Dendritic cell treated with granulocyte-macrophage colony-stimulating factor and Interleukin-4, amounts not matched to agents 40 ng/mL and 50 ng/mL, for 4 days (primary cell): ENCODE data around the gene SREBF1.

Experiments used
- H3K27ac Mint-ChIP-seq: one replicate; pipeline ENCODE4 v1.8.0; 2022; ENCODE audit warnings: mild to moderate bottlenecking, mixed read lengths
- H3K27me3 Mint-ChIP-seq: one replicate; pipeline ENCODE4 v1.8.0; 2022; ENCODE audit warnings: mild to moderate bottlenecking, mixed read lengths
- H3K36me3 Mint-ChIP-seq: one replicate; pipeline ENCODE4 v1.8.0; 2022; ENCODE audit warnings: low read depth, mixed read lengths
- H3K4me1 Mint-ChIP-seq: one replicate; pipeline ENCODE4 v1.8.0; 2022; ENCODE audit warnings: low read depth, mixed read lengths
- H3K4me3 Mint-ChIP-seq: one replicate; pipeline ENCODE4 v1.8.0; 2022; ENCODE audit warnings: mild to moderate bottlenecking, moderate library complexity, mixed read lengths
- H3K9me3 Mint-ChIP-seq: one replicate; pipeline ENCODE4 v1.8.0; 2022; ENCODE audit warnings: mixed read lengths
- intact Hi-C: fragments of 100-400 bp; cut with micrococcal nuclease; formaldehyde crosslinking; loops from one replicate; pipeline ENCODE4 v1.15.0; 2022

Gene SREBF1

GRCh38 chr17:17778308-17779014, 58.3 kb downstream of the SREBF1 start:
- Mint-ChIP-seq H3K36me3 (peaks cover 10% of the 10 kb centered on the region), H3K4me3 (no peak overlapping the region), H3K27ac (no peak overlapping the region), H3K9me3 (no peaks in the 10 kb centered on the region), H3K4me1 (peaks cover 21% of the 10 kb centered on the region), H3K27me3 (peaks cover 38% of the 10 kb centered on the region)
- intact Hi-C loops, result no loop called here

GRCh38 chr17:17776889-17777288, 59.9 kb downstream of the SREBF1 start:
- H3K4me3 Mint-ChIP-seq, result no peak overlapping the region
- no peak overlapping the region for H3K27ac Mint-ChIP-seq
- peaks cover 27% of the 10 kb centered on the region for H3K27me3 Mint-ChIP-seq
- intact Hi-C loops, result no loop called here
- H3K36me3 Mint-ChIP-seq, result peaks cover 10% of the 10 kb centered on the region
- H3K9me3 Mint-ChIP-seq, result no peaks in the 10 kb centered on the region
- peaks cover 23% of the 10 kb centered on the region for H3K4me1 Mint-ChIP-seq

- H3K9me3 Mint-ChIP-seq, result no peaks in the 10 kb centered on the region
- no peak overlapping the region for H3K27ac Mint-ChIP-seq
- peaks cover 4% of the 10 kb centered on the region for H3K27me3 Mint-ChIP-seq
- H3K4me3 Mint-ChIP-seq, result no peak overlapping the region
- intact Hi-C loops, result no loop called here
- peaks cover 10% of the 10 kb centered on the region for H3K36me3 Mint-ChIP-seq
- H3K4me1 Mint-ChIP-seq, result peaks cover 6% of the 10 kb centered on the region
These were observed 62.5 kb downstream of the SREBF1 start for GRCh38 chr17:17774009-17774881.

DNA sequence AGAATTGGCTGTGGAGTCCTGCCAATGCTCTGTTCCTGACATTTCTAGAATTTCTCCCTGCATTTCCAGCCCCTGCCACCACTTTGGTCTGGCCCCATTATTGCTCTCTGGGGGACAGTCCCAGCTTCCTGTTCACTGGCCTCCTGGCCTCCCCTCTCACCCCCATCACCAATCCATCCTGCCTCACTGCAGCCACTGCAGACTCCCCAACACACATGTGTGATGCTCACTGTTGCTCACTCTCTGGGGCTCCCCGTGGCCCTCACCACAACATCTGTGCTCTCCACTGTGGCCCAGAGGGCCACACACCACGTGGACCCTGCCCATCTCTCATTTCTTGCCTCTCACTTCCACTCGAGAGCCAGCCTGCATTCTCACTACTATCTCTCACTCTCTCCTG, 64.6 kb downstream of the SREBF1 start:
- Mint-ChIP-seq H3K4me1 (peaks cover 11% of the 10 kb centered on the region), H3K4me3 (no peak overlapping the region), H3K27ac (no peak overlapping the region), H3K27me3 (no peaks in the 10 kb centered on the region), H3K9me3 (no peaks in the 10 kb centered on the region), H3K36me3 (peaks cover 8% of the 10 kb centered on the region)
- intact Hi-C loops, result no loop called here

DNA sequence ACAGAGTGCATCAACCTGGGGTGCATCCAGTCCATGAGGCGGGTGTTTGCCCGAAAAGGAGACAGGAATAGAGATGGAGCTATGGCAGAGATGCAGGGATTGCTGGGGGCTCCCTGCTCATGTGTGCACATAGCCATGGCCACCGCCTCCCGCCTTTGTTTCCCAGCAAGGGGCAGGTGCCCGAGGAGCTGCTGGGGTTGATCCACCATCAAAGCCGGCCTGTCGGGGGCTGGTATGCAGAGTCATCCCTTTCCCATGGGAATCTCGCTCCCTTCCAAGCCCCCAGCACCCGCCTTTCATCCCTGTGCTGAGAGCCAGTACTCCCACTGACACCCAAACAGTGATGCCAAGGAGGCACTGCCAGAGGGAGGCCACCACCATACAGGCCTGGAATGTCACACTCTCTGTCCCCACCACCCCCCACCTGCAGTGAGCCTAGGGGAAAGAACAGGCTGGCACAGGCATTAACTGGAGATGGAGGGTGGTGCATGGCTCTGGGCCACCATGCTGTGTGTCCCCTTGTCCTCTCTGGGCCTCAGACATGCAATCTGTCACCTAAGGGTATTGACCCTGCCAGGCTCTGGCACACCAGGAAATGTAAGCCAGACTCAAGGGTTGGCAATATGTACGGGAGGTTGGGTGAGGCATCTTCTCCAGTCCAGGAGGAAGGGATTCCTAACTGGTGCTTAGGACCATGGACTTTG, 65.1 kb downstream of the SREBF1 start:
- Mint-ChIP-seq H3K4me1 (peaks cover 15% of the 10 kb centered on the region), H3K27ac (no peak overlapping the region), H3K36me3 (peaks cover 10% of the 10 kb centered on the region), H3K27me3 (no peaks in the 10 kb centered on the region), H3K4me3 (no peak overlapping the region), H3K9me3 (no peaks in the 10 kb centered on the region)
- intact Hi-C loops, result no loop called here

DNA sequence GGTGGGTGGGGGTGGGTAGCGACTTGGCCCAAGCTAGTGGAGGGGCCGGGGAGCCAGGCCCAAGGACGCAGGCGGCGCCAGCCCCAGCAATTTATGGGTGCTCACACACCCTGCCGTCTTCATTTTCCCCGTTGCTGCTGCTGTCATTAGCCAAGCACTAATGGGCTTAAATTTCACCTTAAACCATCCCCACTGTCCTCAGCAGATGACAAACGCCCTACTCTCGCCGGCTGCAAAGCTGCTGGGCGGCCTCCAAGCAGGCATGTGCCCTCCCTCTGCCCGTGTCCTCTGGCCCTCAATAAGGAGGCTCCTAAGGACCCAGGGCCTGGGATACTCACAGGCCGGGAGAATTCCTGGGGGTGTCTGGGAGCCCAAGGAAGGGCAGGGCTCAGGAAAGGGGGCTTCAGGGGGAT, 66.1 kb downstream of the SREBF1 start:
- H3K27ac Mint-ChIP-seq, result no peak overlapping the region
- H3K36me3 Mint-ChIP-seq, result peaks cover 17% of the 10 kb centered on the region
- peaks cover 20% of the 10 kb centered on the region for H3K4me1 Mint-ChIP-seq
- no peak overlapping the region for H3K4me3 Mint-ChIP-seq
- no peaks in the 10 kb centered on the region for H3K9me3 Mint-ChIP-seq
- no peaks in the 10 kb centered on the region for H3K27me3 Mint-ChIP-seq
- intact Hi-C loops, result no loop called here

DNA sequence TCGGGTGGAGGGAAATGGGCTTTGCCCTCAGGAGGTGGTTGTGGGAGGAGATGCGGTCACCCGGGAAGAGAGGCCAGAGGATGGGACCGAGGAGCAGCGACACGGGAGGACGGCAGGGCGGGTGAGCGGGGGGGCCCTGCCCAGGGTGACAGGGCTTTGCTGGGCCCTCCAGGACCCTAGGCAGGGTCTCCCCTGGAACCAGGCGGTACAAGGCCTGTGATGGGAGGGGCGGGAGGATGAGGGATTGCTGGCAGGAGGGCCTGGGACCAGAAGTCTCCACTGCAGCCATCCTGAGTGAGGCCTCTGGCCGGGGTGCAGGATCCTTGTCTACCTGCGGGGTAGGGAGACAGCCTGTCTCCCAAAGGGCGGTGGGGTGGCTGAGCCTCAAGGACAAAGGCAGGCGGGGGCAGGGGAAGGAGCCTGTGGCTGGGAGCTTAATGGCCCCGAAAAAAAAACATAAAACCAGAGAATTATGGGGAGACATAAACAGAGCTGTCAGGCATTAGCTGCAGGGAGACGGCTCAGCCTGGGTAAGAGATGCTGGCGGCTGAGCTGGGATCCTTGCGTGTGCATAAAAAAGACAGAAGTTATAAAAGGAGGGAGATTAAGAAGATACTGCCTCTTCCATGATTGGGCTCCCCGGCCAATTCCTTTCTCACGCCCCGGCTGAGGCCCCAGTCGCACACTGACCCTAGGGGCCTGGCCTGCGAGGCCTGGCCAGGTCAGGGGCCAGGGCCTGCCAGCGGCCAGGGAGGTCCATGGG, 66.7 kb downstream of the SREBF1 start:
- peaks cover 20% of the 10 kb centered on the region for H3K4me1 Mint-ChIP-seq
- H3K27ac Mint-ChIP-seq, result no peak overlapping the region
- H3K36me3 Mint-ChIP-seq, result peaks cover 23% of the 10 kb centered on the region
- no peaks in the 10 kb centered on the region for H3K27me3 Mint-ChIP-seq
- intact Hi-C loops, result no loop called here
- no peak overlapping the region for H3K4me3 Mint-ChIP-seq
- no peaks in the 10 kb centered on the region for H3K9me3 Mint-ChIP-seq

GRCh38 chr17:17768424-17769088, 68.2 kb downstream of the SREBF1 start:
- H3K36me3 Mint-ChIP-seq, result peaks cover 27% of the 10 kb centered on the region
- H3K4me1 Mint-ChIP-seq, result peaks cover 28% of the 10 kb centered on the region
- H3K27me3 Mint-ChIP-seq, result no peaks in the 10 kb centered on the region
- H3K27ac Mint-ChIP-seq, result no peak overlapping the region
- intact Hi-C loops, result no loop called here
- no peaks in the 10 kb centered on the region for H3K9me3 Mint-ChIP-seq
- H3K4me3 Mint-ChIP-seq, result no peak overlapping the region

DNA sequence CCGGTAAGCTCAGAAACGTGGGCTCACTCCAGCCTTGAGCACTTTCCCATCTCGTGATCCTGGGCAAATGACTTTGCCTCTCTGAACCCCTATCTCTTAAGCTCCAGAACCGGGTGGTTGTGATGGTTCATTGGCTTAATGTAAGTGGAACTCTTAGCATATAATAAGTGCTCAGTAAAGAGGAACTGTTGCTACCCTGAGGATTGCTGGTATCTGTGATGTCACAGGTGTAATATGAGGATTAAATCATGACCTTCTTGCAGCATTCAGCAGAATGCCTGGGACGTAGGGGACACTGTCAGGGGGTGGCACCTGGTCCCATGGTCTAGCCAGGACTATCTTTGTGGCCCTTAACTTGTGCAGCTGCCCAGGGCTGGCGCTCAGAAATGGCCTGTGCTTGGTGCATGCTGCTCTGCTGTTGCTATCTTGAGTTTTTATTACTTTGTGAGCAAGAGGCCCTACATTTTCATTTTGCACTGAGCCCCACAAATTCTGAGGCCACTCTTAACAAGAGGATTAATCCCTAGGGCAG, 68.8 kb downstream of the SREBF1 start:
- H3K4me3 Mint-ChIP-seq, result no peak overlapping the region
- H3K4me1 Mint-ChIP-seq, result peaks cover 31% of the 10 kb centered on the region
- peaks cover 33% of the 10 kb centered on the region for H3K36me3 Mint-ChIP-seq
- H3K27ac Mint-ChIP-seq, result no peak overlapping the region
- intact Hi-C loops, result no loop called here
- no peaks in the 10 kb centered on the region for H3K27me3 Mint-ChIP-seq
- no peaks in the 10 kb centered on the region for H3K9me3 Mint-ChIP-seq

GRCh38 chr17:17767154-17767869, 69.5 kb downstream of the SREBF1 start:
- intact Hi-C loops, result no loop called here
- H3K27ac Mint-ChIP-seq, result no peak overlapping the region
- H3K9me3 Mint-ChIP-seq, result no peaks in the 10 kb centered on the region
- H3K36me3 Mint-ChIP-seq, result peaks cover 34% of the 10 kb centered on the region
- H3K27me3 Mint-ChIP-seq, result no peaks in the 10 kb centered on the region
- peaks cover 28% of the 10 kb centered on the region for H3K4me1 Mint-ChIP-seq
- H3K4me3 Mint-ChIP-seq, result no peak overlapping the region

- H3K27me3 Mint-ChIP-seq, result no peaks in the 10 kb centered on the region
- H3K27ac Mint-ChIP-seq, result no peak overlapping the region
- peaks cover 34% of the 10 kb centered on the region for H3K36me3 Mint-ChIP-seq
- no peak overlapping the region for H3K4me3 Mint-ChIP-seq
- no peaks in the 10 kb centered on the region for H3K9me3 Mint-ChIP-seq
- intact Hi-C loops, result no loop called here
- peaks cover 25% of the 10 kb centered on the region for H3K4me1 Mint-ChIP-seq
These were observed 70.1 kb downstream of the SREBF1 start for GRCh38 chr17:17766744-17767120.

DNA sequence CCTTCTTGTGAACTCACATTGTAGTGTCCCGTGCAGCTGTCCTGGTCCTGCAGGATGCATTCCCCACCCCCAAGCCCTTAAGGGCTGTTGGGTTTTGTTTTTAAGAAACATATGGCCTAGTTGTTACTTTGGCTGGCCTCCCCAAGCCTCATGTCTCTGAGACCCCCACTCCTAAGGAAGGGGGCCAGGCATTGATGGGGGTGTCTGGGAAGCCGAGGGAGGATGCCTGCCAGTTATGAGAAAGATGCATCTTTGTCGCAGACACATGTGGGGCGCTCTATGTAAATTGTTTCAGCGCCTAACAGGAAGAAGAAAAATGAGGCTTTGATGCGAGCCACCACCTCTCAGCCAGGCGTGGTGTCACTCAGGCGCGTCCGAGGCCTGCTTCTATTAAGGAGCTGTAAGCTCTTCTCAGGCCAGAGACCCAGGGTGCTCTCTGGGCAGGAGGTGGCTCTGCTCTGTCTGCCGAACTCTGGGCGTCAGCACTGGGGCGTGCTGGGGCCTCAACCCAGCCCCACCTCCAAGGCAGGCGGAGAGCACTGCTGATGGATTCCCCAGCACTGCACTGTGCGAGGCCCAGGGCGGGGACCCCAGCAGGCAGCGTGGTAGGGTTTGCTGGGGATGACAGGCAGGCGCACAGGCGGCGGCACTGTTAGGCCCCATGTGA, 70.6 kb downstream of the SREBF1 start:
- Mint-ChIP-seq H3K27me3 (no peaks in the 10 kb centered on the region), H3K9me3 (no peaks in the 10 kb centered on the region), H3K36me3 (peaks cover 34% of the 10 kb centered on the region), H3K4me3 (no peak overlapping the region), H3K27ac (no peak overlapping the region), H3K4me1 (peaks cover 25% of the 10 kb centered on the region)
- intact Hi-C loops, result no loop called here
